22Rv1 (cell line): ENCODE data around the gene CYP39A1.

Experiments
- ZFX ChIP-seq: fragments of 450-650 bp; IDR thresholded peaks from 2 replicates; pipeline ENCODE4 v1.6.1; 2017; ENCODE audit warnings: antibody characterized with exemption, borderline replicate concordance
- TF ChIP-seq, protein P1 (sequence below): fragments of 450-650 bp; IDR thresholded peaks from 2 replicates; pipeline ENCODE4 v1.5.1; 2017; ENCODE audit warnings: mild to moderate bottlenecking

GRCh38 chr6:46677314-46677654 lies 24.7 kb upstream of the CYP39A1 start:
- TF ChIP-seq, protein P1, sequence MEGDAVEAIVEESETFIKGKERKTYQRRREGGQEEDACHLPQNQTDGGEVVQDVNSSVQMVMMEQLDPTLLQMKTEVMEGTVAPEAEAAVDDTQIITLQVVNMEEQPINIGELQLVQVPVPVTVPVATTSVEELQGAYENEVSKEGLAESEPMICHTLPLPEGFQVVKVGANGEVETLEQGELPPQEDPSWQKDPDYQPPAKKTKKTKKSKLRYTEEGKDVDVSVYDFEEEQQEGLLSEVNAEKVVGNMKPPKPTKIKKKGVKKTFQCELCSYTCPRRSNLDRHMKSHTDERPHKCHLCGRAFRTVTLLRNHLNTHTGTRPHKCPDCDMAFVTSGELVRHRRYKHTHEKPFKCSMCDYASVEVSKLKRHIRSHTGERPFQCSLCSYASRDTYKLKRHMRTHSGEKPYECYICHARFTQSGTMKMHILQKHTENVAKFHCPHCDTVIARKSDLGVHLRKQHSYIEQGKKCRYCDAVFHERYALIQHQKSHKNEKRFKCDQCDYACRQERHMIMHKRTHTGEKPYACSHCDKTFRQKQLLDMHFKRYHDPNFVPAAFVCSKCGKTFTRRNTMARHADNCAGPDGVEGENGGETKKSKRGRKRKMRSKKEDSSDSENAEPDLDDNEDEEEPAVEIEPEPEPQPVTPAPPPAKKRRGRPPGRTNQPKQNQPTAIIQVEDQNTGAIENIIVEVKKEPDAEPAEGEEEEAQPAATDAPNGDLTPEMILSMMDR = peak; percentile 62
- no peak for TF ChIP-seq ZFX
